ENCODE data around the gene SND1.
"Not testable (repeated sequence)": the region's sequence is repeated elsewhere in the genome, so short reads cannot be mapped to it uniquely, and the experiment has no call there.

The SND1 gene

GRCh38 chr7:128082431-128082830 lies 430.4 kb downstream of the SND1 start:
- DNase-seq = no peak

DNA sequence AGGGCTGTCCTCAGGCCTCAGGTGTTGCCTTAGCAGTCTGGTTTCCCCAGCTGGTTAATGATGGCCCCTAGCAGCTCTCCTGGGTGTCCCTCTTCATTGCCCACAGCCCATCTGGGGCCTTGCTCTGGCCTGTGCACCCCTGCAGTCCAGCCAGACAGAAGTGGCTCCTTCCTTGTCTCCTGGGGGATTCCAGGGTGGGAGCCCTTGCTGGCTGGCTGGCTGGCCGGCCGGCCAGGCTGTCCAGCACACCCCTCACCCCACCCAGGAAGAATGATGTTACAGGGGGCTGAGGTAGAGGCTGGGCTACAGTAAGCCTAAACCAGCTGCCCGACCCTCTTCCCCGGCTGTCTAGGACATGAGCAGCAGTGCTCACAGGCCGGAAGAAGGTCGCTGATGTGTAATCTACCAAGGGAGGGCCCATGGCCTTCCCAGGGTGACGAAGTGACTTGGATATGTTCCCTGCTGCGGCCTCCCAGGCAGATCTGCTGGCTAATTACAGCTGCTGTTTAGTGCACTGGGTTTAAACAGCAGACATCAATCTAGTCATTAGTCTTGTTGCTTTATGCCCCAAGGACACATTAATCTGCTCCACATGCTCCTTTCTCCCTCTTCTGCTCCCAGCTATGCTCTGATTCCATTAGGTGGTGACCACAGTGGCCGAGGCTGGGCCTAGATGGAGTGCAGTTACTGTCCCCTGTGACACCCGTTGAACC lies 433.1 kb downstream of the SND1 start:
- no peak for DNase-seq

- no peak for DNase-seq
Observed at GRCh38 chr7:128090492-128090891, 438.5 kb downstream of the SND1 start.

DNA sequence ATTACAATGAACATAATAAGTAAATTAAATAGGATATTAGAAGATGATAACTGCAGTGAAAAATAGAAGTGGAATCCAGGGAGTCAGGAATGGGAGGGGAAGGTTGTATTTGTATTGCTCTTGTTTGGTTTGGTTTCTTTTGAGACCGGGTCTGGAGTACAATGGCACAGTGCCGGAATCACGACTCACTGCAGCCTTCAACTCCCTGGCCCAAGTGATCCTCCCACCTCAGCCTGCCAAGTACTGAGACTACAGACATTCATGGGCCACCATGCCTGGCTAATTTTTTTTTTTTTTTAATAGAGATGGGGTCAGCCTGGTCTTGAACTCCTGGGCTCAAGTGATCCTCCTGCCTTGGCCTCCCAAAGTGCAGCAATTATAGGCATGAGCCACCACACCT lies 439.1 kb downstream of the SND1 start:
- DNase-seq = no peak

GRCh38 chr7:128092221-128092620 lies 440.2 kb downstream of the SND1 start:
- DNase-seq = no peak

DNA sequence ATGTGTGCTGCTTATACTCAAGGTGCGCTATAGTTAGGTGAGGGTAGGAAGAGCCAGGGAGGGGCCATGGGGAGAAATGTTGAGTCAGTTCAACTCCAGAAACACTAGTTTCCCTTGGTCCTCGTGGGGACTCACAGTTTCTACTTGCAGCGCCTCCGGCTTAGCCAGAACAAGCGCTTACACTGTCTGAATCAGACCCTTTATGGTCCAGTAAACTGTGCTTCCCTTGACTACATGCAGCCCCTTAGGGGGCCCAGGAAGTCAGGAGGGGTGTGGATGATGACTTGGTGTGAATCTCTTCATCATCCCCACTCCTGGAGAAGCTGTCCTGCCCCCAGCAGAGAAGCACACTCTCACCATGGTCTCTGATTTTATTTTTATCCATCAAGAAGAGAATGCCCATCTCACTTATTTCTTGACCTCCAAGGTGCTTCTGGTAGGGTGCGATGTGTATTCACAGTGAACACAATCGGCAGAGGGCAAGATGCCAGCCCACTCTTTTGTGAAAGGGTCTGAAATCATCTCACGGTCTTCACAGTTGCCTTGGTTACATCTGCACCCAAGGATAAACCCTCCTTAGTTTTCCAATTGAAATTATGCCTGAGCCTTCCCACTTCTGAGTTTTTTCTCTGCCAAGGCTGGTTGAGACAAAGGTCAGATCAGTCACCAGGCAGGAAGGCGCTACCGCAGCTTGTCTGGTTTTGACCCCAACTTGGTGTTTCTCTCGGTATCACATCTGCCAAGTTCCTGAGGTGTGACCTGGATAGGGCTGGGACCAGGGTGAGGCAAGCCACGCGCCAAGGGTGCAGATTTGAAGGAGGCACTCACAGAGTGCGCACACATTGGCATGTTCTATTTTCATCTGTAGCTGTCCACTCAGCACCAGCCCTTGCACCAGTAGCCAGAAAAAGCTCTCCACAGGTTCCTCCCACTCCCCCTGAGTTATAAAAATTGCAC lies 441.9 kb downstream of the SND1 start:
- no peak for DNase-seq

- DNase-seq = no peak
Observed at GRCh38 chr7:128094686-128095085, 442.7 kb downstream of the SND1 start.

DNA sequence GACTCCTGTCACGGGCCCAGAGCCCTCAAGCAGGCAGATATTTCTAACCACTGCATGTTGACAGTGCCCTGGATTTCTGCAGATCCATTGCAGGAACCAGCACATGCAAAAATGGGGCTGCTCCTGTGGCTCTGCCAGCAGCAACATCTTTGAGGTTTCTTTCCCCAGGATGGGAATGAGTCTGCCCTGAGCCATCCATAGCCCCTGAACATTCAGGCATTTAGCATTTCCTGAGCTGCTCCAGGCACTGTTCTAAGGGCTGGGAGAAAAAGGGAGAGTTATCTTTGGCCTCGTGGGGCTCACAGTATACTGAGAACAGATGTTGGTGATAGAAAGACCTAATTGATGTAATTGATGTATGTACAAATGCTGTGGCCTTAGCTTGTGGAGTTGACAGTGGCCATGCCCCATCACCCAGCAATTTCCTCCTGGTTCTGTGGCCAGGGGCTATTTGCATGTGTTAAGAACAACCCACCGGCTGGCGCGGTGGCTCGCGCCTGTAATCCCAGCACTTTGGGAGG lies 445.3 kb downstream of the SND1 start:
- no peak for DNase-seq

- DNase-seq = no peak
Observed at GRCh38 chr7:128098629-128099028, 446.6 kb downstream of the SND1 start.

GRCh38 chr7:128099204-128099671 lies 447.2 kb downstream of the SND1 start:
- DNase-seq = no peak

DNA sequence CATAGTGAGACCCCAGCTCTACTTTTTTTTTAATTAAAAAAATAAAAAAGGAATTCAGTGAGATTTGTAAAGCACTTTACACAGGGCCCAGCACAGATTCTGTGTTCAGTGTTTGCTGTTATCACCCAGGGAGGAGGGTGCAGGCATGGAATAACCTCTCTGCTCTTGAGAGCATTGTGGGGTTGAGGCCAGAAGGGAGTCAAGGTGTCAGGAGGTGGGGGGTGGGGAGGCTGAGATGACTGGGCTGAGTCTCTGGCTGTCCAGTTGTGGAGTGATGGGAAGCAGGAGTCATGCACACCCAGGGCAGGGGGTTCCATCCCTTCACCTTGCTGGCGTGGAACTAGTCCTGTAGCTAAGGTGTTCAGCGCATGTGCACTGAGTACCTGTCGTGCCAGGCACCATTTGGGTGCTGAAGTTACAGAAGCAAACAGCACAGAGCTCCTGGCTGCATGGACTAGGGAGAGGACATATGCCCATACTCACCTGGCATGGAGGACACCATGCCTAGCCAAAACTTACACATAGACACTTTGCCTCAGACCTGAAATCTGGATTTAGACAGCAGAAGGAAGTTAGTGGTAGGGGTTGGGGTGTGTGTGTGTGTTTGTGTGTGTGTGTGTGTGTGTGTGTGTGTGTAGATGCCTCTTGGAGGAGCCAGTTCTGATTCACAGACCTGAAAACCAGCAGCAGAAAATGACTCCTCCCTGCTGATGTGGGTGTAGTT lies 448.4 kb downstream of the SND1 start:
- no peak for DNase-seq

GRCh38 chr7:128100949-128101713 lies 449.1 kb downstream of the SND1 start:
- no peak for DNase-seq

DNA sequence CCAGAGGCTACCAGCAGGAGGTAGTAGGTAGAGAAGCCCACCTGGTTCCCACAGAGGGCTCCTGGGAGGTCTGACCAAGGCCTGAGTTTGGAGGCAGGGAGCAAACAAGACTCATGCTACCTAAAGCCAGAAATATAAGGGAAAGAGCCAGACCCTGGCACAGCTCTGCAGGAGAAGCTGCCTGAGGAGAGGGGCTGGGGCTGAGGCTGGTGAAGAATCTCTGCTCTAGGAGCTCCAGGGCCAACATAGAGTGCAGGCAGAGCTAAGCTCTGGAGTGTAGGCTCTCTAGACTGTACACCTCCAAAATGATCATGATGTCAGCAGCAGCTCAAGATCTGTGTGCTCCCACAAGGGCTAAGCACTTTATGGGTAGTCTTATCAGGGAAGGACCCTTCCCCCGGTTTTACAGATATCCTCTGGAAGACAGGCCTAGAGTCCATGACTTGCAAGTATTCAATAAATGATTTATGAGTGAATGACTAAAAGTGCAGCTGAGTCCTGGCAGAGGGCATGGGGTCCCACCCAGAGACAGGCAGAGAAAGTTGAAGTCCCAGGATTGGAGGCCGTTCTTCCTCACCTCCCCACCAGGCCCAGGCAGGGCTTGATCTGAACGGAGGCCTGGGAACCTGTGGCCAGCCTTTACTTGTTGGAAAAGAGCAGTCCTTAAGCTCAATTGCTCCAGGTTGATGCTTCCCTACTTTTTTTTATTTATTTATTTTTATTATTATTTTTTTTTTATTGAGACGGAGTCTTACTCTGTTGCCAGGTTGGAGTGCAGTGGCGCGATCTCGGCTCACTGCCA lies 450.7 kb downstream of the SND1 start:
- no peak for DNase-seq

DNA sequence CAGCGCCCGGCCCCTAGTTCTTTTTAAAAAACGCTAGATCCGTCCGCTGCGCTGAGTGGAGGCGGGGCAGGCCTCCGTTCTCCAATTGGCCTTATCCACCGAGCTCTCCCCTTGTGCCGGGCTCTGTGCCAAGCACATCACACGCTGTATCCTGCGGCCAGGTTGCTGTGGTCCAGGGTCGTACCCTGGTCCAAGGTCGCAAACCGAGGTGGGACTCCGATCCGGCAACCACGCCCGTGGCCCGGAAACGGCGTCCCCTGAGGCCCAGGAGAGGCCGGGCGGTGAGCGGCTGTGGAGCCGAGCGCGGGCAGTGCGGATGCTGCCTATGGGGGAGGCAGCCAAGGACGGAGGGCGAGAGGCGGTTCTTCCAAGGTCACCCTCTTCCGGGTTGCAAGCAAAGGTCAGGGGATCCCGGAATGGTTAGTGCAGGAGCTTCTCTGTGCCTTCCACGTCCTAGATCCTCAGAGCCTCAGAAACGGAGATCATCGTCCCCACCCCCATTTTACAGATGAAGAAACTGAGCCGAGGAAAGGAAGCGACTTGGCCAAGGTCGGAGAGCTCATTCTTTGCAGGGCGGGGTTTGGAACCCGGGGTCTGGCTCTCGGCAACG lies 451.6 kb downstream of the SND1 start:
- no peak for DNase-seq

DNA sequence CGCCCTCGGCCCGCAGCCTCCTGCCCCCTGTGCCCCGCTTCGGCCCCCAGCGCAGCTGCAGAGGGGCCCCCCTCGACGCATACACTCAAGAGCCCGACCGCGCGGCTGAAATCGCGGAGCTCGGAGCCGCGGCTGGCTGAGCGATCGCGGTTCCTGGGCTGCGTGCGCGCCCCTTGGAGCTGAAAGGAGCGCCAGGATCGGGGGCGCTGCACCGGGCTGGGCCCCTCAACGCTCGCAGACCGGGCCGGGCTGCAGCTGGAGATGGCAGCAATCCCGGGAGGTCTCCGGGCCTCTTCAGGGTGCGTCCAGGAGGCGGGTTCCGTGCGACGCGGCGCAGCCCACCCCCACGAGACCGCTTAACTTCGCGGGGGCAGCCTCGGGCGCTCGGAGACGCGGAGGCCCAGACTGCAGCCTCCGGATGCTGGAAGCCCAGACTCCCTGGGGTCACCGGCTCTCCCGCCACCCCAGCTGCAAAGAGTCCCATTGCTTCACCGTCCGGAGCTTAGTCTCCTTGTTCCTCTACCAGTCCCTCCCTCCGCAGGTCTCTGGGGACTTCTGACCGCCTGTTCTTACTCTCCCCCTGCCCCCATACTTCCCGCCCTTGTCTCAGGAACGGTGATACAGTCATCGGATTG lies 452.2 kb downstream of the SND1 start:
- peak; percentile 84 for DNase-seq

- DNase-seq = peak; percentile 37
Observed at GRCh38 chr7:128105228-128106022, 453.4 kb downstream of the SND1 start.

DNA sequence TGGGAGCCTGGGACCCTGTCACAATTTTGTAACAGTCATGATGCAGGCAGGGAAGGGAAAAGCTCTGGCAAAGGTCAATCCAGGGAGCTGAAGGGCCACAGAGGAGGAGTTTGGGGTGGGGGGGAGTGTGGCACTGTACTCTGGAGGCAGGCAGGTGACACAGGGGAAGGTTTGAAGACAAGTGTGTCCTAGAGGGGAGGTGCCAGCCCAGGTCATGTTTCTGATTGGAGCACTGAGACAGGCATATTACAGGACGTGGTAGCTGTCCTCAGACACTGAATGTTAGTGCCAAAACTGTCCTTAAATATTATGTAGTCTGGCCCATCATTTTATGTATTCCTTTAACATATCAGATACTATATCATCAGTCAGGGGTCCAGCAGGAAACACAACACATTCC lies 454.8 kb downstream of the SND1 start:
- no peak for DNase-seq

DNA sequence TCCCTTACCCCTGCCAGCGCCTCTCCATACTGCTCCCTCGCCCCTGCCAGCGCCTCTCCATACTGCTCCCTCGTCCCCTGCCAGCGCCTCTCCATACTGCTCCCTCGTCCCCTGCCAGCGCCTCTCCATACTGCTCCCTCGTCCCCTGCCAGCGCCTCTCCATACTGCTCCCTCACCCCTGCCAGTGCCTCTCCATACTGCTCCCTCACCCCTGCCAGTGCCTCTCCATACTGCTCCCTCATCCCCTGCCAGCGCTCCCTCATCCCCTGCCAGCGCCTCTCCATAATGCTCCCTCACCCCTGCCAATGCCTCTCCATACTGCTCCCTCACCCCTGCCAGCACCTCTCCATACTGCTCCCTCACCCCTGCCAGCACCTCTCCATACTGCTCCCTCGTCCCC lies 455.5 kb downstream of the SND1 start:
- not testable (repeated sequence) for DNase-seq

DNA sequence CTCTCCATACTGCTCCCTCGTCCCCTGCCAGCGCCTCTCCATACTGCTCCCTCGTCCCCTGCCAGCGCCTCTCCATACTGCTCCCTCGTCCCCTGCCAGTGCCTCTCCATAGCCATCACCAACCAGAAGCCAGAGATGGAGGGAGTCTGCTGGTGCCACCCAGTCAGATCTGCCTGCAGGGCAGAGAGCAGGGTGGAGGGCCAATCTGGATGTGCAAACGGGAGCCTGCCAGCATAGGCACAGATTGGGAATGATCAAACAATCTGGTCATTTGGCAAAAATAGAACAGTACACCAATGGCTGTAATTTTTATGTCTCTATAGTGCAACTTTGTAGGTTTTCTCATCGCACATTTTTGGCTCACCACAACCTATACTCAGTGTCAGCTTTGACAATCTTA lies 456.1 kb downstream of the SND1 start:
- no peak for DNase-seq

Data from NCI-H82 (cell line).